COR-L47 (cell line): ENCODE results near the gene KRTAP9-3.
"Not testable (repeated sequence)": the region's sequence is repeated elsewhere in the genome, so short reads cannot be mapped to it uniquely, and the experiment has no call there.

ENCODE experiments used
- DNase-seq: peaks from one replicate; lab custom pipeline; 2025; lab: John Stamatoyannopoulos, UW

The KRTAP9-3 gene, protein sequence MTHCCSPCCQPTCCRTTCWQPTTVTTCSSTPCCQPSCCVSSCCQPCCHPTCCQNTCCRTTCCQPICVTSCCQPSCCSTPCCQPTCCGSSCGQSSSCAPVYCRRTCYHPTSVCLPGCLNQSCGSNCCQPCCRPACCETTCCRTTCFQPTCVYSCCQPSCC

DNA sequence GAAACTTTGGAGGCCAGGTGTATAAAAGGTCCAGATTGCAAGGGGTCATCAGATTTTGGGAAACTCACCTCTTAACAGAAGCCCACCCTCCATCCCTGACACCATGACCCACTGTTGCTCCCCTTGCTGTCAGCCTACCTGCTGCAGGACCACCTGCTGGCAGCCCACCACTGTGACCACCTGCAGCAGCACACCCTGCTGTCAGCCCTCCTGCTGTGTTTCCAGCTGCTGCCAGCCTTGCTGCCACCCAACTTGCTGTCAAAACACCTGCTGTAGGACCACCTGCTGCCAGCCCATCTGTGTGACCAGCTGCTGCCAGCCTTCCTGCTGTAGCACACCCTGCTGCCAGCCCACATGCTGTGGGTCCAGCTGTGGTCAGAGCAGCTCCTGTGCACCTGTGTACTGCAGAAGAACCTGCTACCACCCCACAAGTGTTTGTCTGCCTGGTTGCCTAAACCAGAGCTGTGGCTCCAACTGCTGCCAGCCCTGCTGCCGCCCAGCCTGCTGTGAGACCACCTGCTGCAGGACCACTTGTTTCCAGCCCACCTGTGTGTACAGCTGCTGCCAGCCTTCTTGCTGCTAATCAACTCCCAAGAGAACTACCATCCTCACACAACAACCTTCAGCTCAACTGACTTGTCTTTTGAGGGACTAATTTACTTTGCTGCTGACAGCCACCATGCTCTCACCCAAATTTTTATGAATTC, at the start of gene KRTAP9-3:
Gene KRTAP9-3 (plus strand): TSS at position 51 of the 707 bp plus-strand sequence. CDS start 53 bp downstream, at position 104.
- not testable (repeated sequence) for DNase-seq

DNA sequence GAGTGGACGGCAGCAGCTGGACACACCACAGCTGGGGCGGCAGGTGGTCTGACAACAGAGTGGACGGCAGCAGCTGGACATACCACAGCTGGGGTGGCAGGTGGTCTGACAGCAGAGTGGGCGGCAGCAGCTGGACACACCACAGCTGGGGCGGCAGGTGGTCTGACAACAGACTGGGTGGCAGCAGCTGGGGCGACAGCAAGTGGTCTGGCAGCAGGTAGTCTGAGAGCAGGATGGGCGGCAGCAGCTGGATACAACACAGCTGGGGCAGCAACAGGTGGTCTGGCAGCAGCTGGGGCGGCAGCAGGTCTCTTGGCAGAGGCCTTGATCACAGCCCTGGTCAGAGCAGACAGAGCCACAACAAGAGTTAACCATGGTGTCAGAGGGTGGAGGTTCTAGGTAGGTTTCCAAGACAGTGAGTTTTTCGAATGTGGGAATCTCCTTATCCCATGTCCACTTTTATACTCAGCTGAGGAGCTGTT, 47.7 kb upstream of the KRTAP9-3 start, which contains the start of gene KRTAP4-1:
Gene KRTAP4-1 (minus strand): TSS at position 432 of the 482 bp plus-strand sequence. CDS start 57 bp downstream, at position 375.
- DNase-seq: no peak

DNA sequence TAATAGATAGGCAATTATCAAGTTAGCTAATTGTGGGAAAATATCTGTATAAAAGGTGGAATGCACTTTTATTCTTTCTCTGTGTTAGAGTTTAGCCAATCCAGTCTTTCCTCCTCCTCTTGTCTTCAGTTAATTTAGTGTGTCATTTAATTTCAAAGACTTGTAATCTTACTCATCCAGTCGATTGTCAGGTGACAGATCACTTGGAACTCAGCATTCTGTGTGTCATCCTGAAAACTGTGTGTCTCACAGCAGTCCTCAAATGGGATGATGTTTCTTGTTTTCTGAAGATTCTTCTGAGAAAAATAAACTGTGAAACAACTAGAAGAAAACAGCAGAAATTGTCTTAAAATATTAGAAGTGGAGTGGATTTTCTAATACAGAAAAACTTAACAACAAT, 47.2 kb upstream of the KRTAP9-3 start:
- DNase-seq: no peak

DNA sequence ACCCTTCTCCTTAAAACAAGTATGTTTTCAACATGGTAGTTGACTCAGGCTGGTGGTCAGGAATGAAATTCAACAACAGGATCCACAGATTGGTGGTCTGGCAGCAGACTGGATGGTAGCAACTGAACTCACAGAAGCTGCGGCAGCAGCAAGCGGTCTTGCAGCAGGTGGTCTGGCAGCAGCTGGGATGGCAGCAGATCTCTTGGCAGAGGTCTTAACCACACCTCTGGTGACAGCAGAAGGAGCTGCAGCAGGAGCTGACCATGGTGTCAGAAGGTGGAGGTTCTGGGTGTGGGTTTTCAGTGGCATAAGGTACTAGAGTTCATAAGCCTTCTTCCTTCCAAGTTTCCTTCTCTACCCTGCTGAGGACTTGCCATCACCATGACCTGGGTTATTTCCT, 45.4 kb upstream of the KRTAP9-3 start:
- DNase-seq: no peak

DNA sequence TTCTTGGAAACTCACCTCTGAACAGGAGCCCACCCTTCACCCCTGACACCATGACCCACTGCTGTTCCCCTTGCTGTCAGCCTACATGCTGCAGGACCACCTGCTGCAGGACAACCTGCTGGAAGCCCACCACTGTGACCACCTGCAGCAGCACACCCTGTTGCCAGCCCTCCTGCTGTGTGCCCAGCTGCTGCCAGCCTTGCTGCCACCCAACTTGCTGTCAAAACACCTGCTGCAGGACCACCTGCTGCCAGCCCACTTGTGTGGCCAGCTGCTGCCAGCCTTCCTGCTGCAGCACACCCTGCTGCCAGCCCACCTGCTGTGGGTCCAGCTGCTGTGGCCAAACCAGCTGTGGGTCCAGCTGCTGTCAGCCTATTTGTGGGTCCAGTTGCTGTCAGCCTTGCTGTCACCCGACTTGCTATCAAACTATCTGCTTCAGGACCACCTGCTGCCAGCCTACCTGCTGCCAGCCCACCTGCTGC, 42.4 kb upstream of the KRTAP9-3 start, which contains the start of gene KRTAP9-1:
Gene KRTAP9-1 (plus strand): TSS at position 51 of the 482 bp plus-strand sequence. CDS start 0 bp downstream, at position 51.
- DNase-seq: not testable (repeated sequence)

DNA sequence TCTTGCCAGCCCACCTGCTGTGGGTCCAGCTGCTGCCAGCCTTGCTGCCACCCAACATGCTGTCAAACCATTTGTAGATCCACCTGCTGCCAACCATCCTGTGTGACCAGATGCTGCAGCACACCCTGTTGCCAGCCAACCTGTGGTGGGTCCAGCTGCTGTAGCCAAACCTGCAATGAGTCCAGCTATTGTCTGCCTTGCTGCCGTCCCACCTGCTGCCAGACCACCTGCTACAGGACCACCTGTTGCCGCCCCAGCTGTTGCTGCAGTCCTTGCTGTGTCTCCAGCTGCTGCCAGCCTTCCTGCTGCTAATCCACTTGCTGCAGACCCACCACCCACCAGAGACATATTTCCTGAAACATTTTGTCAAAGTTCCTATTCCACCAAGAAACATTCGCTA, 41.9 kb upstream of the KRTAP9-3 start:
- no peak for DNase-seq

DNA sequence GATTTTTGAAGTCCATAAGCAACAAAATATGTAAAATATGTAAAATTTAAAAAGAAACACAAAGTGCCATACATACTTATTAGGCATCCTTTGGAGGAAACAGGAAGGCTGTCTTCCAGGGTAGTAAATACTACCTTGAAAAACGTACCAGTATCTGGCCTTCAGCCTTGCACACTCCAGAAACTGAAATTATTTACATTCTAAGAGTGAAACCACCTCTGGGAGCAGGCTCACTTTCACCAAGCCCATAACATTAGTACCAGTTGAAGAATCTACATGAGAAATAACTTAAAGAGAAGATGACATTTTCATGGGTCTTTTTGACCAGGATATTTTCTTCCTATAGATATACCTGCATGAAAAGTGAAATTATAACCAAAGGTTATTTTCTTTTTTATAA, 36.2 kb upstream of the KRTAP9-3 start:
- DNase-seq: no peak

DNA sequence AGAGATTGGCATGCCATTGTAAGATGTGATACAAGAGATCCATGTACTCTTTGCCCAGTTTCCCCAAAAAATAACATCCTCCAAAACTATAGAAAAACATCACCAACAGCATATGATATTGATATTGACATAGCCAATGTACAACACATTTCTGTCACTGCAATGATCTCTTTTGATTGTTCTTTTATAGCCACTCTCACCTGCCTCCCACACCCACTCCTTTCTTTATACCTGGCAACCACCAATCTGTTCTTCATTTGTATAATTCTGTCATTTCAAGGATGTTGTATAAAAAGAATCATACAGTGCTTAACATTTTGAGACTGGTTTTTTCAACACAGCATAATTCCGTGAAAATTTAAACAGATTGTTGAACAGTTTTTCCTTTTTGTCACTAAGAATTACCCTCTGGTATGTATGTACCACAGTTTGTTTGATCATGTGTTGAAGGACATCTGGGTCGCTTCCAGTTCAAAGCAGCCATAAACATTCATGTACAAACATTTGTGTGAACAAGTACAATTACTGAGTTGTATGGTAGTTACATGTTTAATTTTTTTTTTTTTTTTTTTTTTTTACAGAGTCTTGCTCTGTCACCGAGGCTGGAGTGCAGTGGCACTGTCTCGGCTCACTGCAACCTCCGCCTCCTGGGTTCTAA, 32.7 kb upstream of the KRTAP9-3 start:
- no peak for DNase-seq

DNA sequence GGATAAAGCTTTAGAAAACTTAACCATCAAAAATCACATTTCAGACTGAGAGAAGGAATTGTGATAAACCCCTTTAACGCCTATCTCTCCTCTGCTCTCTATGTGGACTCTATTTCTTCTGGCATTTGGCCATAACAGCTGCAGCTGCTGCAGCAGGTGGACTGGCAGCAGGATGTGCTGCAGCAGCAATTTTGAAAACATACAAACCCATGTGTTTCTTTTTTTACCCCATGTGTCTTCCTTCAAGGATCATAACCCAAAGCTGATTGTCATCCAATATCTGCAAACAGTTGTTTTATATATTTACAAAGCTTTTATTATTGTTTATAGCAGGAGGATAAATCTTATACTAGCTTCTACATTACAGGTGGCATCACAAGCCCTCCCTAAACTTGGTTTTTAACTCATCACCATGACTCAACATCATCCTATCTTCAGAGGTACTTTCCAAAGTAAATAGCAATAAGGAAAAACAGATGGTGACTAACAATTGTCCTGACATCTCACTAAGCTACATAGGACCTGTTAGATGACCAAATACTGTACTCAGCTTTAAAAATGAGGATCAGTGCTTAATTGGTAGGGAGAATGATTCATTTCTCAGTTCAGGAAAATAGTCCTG, 20.3 kb upstream of the KRTAP9-3 start:
- DNase-seq: peak; percentile 78

DNA sequence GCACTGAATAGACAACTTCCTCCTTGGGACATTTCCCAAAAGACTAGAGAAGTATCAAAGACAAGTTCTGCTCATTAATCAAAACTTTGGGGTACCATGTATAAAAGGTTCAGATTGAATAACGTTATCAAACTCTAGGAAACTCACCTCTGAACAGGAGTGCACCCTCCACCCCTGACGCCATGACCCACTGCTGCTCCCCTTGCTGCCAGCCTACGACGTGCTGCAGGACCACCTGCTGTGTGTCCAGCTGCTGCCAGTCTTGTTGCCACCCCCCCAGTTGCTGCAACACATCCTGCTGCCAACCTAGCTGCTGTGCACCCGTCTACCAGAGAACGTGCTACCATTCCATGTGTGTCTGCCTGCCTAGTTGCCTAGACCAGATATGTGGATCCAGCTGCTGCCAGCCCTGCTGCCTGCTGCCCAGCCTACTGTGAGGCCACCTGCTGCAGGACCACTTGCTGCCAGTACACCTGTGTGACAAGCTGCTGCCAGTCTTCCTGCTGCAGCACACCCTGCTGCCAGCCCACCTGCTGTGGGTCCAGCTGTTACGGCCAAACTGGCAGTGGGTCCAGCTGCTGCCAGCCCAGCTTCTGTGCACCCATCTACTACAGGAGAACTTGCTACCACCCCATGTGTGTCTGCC, 19.6 kb upstream of the KRTAP9-3 start:
- DNase-seq: peak; percentile 80

DNA sequence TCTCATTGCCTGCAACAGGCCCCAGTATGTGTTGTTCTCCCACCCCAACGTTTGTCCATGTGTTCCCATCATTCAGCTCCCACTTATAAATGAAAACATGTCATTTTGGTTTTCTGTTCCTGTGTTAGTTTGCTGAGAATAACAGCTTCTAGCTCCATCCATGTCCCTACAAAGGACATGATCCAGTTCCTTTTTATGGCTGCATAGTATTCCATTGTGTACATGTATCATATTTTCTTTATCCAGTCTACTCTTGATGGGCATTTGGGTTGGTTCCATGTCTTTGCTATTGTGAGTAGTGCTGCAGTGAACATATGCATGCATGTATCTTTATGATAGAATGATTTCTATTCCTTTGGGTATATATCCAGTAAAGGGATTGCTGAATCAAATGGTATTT, 16.6 kb upstream of the KRTAP9-3 start:
- no peak for DNase-seq

DNA sequence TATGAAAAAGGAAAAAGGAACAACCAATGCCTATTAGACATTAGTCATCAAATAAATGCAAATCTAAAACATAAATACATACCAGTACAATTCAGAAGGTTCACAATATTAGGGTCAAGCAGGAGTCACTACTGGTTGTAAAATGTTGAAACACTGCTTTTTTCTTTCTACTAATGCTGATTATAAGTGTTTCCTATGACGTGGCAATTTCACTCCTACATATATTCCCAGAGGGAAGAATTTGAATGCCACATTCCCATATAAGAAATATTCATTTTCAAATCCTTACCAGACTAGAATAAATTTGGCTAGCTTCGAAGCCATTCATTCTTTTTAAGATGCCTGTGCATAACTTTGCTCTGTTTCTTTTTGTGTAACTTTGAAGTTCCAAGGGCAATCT, 8.4 kb upstream of the KRTAP9-3 start:
- DNase-seq: no peak

DNA sequence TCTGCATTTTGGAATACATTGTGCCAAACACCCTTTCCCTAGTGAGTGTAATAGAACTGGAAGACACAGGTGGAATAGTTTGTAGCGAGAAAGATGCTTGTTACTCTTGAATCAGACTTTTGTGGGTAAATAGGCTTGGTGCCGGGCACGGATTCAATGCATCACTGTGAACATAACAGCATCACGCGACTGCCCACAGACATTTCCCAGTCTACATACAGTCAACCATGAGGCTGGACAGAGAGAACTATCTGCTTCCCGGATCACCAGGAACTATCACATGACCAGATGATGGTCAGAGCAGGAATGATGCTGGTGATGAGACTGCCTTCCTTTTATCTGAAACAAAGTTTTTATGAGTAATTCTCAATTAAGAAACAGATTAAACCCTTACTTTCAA, 6.2 kb upstream of the KRTAP9-3 start:
- no peak for DNase-seq

DNA sequence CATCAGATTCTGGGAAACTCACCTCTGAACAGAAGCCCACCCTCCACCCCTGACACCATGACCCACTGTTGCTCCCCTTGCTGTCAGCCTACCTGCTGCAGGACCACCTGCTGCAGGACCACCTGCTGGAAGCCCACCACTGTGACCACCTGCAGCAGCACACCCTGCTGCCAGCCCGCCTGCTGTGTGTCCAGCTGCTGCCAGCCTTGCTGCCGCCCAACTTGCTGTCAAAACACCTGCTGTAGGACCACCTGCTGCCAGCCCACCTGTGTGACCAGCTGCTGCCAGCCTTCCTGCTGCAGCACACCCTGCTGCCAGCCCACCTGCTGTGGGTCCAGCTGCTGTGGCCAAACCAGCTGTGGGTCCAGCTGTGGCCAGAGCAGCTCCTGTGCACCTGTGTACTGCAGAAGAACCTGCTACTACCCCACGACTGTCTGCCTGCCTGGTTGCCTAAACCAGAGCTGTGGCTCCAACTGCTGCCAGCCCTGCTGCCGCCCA, 5.6 kb upstream of the KRTAP9-3 start, which contains the start of gene KRTAP9-2:
Gene KRTAP9-2 (plus strand): TSS at position 51 of the 498 bp plus-strand sequence. CDS start 7 bp downstream, at position 58.
- not testable (repeated sequence) for DNase-seq

DNA sequence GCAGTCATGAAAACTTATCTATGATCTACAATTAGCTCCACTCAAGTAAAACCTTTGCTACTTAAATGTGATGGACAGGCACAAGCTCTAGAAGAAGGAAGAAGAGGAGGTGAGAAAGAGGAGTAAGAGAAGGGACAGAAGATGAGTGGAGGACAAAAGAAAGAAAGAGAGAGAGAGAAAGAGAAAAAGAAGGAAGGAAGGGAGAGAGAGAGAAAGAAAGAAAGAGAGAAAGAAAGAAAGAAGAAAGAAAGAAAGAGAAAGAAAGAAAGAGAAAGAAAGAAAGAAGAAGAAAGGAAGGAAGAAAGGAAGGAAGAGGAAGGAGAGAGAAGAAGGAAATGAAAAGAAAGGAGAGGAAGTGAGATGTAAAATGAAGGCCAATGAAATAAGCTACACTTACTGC, 2.2 kb upstream of the KRTAP9-3 start:
- no peak for DNase-seq

DNA sequence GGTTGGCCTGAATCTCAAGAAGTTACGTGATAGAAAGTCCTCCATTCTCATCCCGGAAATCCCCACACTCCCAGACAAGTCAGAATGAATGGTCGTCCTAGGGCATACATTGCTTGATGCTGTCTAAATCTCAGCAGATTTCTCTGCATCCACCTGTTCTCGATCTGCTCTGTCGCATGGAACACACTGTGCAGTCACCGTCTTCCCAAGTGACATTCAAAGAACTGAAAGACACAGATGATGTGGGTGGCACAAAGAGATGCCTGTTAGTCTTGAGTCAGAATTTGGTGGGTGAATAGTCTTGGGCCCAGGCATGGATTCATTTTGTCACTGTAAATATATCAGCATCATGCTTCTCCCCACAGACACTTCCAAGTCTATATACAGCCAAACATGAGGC, 518 bp upstream of the KRTAP9-3 start:
- DNase-seq: no peak

DNA sequence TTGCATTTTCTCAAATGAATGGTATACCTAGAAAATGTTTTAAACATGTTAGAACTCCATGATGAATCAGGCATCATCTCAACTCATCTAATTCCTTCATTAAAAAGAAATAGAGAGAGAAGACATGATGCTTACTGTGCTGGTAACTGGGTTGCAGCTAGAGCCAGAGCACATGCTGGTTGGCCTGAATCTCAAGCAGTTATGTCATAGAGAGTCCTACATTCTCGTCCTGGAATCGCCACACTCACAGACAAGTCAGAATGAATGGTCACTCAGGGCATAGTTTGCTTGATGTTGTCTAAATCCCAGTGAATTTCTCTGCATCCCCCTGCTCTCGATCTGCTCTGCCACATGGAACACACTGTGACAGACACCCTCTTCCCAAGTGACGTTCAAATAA, 4.9 kb downstream of the KRTAP9-3 start:
- DNase-seq: not testable (repeated sequence)

DNA sequence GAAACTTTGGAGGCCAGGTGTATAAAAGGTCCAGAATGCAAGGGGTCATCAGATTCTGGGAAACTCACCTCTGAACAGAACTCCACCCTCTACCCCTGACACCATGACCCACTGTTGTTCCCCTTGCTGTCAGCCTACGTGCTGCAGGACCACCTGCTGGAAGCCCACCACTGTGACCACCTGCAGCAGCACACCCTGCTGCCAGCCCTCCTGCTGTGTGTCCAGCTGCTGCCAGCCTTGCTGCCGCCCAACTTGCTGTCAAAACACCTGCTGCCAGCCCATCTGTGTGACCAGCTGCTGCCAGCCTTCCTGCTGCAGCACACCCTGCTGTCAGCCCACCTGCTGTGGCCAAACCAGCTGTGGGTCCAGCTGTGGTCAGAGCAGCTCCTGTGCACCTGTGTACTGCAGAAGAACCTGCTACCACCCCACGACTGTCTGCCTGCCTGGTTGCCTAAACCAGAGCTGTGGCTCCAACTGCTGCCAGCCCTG, 5.7 kb downstream of the KRTAP9-3 start, which contains the start of gene KRTAP9-8:
Gene KRTAP9-8 (plus strand): TSS at position 51 of the 489 bp plus-strand sequence. CDS start 53 bp downstream, at position 104.
- not testable (repeated sequence) for DNase-seq

DNA sequence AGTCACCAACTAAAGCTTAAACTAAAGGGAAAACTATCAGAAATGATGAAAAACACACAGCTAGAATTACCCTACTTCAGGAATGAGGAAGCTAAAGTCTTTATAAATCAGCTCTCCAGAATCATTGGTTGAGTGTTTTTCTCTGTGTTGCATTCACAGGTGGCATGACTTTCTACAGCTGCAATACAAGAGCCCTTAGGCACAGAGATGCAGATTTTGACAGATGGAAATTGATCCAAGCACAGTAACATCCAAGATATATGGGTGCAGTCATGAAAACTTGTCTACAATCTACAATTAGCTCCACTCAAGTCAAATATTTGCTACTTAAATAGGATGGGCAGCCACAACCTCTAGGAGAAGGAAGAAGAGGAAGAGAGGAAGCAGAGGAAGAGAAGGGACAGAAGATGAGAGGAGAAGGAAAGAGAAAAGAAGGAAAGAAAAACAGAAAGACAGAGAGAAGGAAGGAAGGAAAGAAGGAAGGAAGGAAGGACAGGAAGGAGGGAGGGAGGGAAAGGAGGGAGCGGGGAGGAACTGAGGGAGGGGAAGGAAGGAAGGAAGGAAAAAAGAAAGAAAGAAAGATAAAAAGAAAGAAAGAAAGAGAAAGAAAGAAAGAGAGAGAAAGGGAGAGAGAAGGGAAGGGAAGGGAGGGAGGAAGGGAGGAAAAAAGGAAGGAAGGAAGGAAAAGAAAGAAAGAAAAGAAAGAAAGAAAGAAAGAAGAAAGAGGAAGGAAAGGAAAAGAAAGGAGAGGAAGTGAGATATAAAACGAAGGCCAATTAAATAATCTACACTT, 14.9 kb downstream of the KRTAP9-3 start:
- not testable (repeated sequence) for DNase-seq

DNA sequence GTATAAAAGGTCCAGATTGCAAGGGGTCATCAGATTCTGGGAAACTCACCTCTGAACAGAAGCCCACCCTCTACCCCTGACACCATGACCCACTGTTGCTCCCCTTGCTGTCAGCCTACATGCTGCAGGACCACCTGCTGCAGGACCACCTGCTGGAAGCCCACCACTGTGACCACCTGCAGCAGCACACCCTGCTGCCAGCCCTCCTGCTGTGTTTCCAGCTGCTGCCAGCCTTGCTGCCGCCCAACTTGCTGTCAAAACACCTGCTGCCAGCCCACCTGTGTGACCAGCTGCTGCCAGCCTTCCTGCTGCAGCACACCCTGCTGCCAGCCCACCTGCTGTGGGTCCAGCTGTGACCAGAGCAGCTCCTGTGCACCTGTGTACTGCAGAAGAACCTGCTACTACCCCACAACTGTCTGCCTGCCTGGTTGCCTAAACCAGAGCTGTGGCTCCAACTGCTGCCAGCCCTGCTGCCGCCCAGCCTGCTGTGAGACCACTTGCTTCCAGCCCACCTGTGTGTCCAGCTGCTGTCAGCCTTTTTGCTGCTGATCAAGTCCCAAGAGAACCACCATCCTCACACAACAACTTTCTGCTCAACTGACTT, 17.5 kb downstream of the KRTAP9-3 start, which contains the start of gene KRTAP9-4:
Gene KRTAP9-4 (plus strand): TSS at position 51 of the 604 bp plus-strand sequence. CDS start 34 bp downstream, at position 85.
- DNase-seq: not testable (repeated sequence)
